Medulla oblongata (tissue), 1 donor: Measurements from ENCODE around the gene SRMS.
"Not testable (repeated sequence)": the region's sequence is repeated elsewhere in the genome, so short reads cannot be mapped to it uniquely, and the experiment has no call there.

Experiments
- DNase-seq: peaks from one replicate; pipeline ENCODE4 v3.0.0-alpha.2; 2015; ENCODE audit errors: extremely low spot score

SRMS gene

DNA sequence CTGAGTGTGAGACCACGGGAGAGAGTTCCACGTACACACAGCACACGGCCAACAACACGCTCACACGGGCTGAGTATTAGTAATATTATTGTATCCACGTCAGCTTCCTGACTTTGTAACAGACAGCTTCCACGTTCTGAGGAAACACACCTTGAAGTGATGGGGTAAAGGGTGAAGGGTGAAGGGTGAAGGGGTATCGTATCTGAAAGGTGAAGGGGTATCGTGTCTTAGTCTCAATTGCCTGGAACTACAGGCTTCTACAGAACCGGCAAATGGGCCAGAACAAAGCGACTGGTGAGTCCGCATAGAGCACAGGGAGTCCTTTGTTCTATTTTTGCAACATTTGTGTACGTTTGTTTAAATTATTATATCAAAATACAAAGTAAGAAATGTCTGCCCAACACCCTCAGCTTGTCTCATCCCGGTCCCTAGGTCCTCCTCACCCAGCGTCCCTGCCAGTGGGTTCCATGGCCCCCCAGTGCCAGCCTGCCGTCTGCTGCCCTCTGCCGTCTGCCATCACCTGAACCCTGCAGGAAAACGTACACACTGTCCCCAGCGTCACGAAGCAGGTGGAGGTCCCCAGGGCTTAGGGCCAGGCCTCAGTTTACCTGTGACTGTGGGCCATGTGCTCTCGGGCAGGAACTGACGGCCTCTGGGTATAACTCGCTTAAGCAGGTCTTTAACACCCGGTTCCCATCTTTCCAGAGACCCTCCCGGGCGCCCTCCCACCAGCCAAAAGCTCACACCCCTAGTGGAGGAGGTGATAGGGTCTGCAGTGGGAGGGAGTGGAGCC, 30.9 kb upstream of the SRMS start:
- no peak for DNase-seq

DNA sequence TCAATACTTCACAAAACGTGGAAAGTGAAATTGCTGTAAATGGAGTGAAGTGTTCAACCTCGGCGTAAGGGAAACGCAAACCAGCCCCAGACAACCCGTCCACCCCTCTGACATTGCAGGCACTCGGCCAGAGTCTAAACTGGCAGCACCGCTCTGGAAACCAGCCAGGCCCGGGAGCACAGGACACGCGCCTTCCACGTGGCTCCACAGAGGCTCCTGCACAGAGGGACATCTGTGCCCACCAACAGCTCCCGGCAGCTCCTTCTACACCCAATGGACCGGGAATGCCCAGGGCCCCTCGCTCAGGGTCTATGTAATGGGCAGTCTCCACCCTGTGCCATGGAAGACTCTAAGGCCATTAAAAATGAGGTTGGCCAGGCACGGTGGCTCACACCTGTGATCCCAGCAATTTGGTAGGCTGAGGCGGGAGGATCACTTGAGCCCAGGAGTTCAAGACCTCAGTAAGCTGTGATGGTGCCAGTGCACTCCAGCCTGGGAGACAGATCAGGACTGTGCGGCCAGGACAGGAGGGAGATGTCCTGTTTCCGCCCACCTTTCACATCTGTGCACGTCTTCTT, 29.9 kb upstream of the SRMS start:
- DNase-seq: peak; percentile 20

DNA sequence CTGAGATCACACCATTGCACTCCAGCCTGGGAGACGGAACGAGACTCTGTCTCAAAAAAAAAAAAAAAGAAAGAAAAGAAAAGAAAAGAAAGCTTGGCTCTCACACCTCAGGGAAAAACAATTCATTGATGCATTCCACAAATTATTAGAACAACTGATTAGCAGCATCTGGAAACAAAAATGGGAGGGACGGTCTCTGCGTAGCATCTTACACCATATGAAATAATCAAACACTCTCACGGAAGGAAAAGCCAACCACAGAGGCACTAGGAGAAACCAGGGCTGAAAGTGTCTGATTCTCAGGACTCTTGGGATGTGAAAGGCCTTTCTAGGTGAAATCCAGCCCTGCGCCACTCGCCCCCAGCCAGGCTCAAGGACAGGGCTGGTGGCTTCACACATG, 28.8 kb upstream of the SRMS start:
- no peak for DNase-seq

DNA sequence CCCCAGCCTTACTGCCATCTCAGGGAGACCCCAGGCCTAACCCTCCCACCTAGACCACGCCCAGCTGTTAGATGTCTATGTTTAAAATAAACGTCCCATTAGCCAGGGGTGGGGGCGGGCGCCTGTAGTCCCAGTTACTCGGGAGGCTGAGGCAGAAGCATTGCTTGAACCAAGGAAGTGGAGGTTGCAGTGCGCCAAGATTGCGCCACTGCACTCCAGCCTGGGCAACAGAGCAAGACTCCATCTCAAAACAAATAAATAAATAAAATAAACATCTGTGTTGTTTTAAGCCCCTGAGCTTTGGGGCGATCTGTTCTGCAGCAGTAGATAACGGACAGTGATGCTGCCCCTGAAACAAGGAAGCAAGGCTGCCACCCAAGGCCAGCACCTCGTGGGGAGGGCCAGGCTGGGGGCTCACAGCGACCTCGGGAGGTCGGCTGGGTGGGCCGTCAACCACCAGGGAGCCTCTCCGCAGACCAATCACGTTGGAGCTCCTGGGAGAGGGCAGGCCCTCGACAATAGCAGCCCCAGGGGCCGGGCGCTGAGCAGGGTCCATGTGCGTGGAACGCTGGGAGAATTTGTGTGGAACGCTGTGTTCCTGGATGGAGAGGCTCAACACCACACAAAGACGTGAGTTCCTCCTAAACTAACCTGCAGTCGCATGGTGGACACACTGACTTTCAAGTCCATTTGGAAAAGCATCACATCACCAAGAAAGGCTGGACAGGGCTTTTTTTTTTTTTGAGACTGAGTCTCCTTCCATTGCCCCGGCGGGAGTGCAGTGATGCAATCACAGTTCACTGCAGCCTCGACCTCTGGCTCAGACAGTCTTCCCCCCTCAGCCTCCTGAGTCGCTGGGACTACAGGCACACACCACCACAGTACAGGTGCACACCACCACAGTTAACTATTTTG, 27.5 kb upstream of the SRMS start:
- DNase-seq: no peak

DNA sequence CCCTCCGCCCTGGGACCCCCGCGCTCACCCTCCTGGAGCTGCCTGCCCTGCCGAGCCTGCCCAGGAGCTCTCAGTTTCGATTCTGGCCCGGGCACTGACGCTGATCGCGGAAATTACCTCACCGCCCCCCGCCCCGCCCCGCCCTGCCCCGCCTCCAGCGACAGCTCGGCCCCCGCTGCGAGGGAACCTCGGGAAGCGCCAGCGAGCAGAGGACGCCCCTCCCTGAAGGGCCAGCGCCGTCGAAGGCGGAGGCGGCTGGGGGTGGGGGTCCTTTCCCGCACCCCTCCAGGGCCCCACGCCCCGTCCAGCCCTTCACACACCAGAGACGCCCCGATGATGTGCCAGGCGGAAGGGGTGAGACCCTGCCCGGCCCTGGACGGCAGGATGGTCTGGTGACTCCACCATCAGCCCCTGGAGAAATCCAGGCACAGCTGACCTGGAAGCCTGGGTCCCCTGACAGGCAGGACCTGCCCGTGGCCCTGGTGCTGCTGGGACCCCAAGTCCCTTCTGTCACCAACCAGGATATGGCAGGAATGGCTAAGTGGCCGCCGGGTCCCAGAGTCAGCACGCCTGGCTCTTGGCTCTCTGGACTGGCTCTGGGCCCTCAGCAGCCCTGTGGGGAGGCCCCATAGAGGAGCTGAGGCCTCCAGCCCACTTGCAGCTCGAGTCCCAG, 26.7 kb upstream of the SRMS start, which contains the start of gene HELZ2:
HELZ2 (minus strand) TSS at position 84 of the 673 bp plus-strand sequence. CDS start 1,854 bp downstream, outside the sequence.
- DNase-seq: peak; percentile 48

DNA sequence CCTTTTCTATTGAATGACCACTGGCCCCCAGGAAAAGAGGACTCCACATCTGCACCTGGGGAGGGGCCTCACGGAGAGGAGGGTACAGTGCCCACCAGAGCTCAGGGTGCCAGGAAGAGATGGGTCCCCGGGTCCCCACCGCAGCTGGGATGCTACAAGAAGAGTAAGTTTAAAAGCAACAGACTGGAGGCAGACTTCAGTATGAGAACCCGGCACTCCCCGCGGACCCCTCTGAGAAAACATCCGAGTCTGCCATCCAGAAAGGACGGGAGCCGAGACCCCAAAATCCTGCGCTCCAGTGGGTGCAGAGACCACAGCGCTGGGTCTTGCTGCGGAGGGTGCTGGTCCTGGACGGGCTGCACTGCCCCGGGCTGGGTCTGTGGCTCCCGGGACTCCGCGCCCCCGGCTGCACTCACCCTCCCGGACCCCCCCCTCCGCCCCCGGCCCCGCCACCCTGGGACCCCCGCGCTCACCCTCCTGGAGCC, 26.1 kb upstream of the SRMS start:
- DNase-seq: no peak

DNA sequence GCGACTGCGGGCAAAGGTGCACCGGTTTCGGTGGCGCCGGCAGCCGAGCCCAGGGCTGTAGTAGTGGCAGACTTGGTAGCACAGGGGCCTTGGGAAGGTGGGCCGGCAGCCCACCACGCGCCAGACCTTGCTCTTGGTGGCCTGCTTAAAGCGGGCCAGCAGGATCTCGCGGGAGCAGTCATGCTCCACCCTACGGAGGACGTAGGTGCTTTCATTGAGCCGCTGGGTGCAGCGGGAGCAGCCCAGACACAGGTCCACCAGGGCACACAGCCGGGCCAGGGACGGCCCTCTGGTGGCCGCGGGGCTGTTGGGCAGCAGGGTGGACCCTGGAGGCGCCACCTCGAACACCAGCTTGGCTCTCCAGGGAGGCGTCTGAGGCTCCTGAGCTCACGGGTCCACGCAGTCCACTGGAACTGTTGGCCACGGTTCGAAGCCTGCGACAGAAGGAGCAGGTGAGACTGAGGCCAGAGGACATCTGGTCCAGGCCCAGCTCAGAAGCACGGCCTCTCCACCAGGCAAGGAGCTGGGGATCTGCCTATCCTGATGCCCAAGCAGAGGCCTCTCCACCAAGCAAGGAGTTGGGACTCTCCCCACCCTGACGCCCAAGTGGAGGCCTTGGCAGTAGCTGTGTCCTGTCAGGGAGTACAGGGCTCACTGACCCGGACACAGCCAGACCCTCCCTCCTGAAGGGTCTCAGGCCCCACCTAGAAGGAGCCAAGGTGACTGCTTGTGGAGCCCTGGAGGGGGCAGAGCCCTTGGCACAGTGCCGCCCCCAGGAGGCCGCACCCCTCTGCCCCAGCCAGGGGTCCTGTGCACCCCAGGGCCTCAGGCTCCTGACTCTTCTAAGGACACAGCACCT, 25.5 kb upstream of the SRMS start:
- DNase-seq: no peak

DNA sequence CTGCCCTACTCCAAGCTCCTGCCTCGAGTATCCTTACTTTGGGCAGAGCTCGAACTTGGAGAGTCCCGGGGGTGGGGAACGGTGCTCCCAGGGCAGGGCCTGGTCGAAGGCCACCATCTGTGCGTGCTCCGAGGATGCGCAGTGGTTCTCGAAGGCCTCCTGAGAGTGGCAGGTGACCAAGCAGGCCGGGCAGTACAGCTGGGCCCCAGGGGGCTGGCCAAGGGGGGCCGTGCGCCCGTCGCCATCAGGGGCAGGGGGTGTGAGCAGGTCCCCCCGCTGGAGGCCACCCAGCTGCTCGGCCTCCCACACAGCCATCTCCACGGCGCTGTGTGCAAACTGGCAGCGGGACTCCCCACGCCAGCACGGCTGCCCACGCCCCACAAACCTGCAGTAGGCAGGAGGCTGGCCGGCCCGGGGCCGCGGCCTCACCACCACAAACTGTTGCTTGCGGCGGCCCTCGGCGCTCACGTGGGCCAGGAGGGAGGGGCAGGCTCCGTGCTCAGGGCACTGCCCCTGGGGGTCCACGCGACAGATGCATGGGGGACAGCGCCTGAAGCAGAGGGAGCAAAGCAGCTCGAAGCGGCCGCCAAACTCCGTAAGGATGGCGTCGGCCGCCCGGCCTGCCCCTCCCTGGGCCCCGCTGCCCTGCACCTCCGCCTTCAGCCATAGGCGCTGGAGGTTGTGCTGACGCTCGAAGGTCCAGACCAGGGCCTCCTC, 24.7 kb upstream of the SRMS start:
- no peak for DNase-seq

DNA sequence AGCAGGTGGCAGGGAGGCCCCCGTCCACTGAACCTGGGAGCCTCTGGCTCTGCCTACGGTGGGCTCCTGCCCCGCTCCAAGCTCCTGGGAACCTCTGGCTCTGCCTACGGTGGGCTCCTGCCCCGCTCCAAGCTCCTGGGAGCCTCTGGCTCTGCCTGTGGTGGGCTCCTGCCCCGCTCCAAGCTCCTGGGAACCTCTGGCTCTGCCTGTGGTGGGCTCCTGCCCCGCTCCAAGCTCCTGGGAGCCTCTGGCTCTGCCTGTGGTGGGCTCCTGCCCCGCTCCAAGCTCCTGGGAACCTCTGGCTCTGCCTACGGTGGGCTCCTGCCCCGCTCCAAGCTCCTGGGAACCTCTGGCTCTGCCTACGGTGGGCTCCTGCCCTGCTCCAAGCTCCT, 23.5 kb upstream of the SRMS start:
- not testable (repeated sequence) for DNase-seq

DNA sequence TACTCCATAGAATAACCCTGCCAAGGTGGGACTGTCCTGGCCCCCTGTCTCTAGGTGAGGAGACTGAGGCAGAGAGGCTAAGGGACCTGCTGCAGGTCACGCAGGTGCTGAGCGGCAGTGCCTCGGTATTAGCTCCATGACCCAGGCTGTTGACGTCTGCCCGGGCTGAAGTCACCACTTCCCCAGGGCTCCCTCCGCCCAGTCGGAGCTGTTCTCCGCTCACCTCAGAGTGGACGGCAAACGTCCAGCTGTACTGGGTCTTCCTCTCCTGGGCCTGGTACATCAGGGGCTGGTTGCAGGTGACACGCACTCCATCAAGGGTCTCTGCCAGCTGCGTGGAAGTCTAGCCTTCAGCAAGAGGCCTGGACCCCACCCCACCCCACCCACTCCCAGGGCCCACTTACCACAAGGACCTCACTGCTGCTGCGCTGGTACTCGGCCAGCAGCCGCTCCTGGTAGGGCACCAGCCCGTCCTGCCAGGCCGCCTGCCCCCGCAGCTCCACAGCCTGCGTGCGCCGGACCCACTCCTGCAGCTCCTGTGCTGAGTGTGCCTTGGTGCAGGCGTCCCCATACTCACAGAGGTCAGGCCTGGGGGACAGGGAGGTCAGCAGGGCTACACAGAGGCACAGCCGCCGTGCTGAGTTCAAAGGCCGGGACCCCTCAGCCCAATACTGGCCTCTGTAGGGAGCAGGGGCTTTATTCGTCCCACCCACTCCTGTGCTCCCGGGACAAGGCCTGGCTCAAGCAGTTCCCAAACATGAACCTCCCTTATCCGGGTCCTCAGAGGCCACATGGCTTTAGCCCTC, 22.9 kb upstream of the SRMS start:
- no peak for DNase-seq

DNA sequence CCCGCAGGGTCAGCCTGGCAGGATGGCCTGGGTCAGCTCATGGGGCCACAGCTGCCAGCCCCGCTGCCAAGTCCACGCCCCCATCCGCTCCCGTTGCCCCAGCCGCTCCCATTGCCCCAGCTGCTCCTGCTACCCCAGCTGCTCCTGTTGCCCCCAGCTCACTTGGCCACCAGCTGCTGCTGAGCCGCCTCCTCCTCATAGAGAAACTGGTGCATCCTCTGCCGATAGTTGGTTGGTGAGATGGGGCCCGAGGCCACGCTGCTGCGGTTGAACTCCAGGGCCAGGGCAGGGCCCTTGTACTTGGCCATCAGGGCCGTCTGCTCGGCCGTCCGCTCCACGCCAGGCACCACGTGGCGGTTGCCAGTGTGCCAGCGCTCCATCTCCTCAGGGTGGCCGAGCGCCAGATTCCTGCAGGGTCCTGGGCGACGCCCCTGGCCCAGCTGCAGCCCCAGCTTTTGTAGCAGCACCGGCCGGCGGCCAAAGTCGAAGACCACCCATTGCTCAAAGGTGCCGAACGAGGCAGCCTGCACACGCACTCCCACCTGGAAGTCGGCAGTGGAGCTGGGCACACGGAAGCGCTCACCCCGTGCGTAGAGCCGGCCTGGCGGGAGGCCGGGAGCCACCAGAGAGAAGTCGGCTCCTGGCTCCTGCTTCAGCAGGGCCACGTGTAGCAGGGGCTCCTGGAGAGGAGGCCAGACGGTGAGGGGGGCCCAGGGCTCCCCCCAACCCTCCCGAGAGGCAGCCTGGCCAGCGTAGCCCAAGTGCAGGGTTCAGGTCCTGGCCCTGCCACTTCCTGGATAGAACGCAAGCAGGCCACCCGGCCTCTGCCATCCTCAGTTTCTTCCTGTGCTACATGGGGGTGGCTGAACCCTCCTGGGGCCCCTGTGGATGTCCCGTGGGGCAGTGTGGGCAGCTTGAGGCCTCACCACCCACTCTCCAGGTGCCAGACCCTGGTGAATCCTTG, 21.7 kb upstream of the SRMS start:
- no peak for DNase-seq

DNA sequence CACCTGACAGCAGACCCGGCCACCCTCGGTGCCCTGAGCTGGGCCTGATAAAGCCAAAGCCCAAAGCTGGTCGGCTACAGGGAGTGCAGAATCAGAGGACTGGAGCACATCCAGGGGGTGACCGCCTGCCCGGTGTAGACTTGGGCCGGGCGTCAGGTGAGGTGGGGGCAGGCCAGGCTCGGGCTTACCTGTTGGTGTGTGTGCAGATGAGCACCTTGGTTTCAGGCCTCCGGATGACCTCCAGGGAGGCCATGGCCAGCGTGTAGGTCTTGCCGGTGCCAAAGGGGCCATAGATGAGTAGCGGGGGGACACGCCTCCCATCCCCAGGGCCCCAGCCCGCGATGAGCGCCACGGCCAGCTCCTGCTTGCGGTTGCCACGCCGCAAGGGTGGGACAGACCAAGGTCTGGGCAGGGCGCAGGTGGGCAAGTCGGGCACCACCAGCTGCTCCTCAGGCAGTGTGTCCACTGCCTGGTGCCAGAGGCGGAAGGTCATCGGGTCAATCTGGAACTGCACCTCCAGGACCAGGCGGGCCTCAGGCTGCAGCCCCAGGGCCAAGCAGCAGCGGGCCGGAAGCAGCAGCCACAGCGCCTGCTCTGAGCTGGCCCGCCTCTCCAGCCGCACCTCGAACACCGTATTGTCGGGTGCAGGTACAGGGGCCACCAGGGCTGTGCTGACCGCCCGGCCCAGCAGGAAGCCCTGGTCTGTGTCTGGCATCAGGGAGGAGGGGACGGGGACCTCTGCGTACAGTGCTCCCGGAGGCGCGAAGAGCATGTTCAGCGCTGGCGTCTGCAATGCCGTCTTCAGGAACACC, 20.8 kb upstream of the SRMS start:
- no peak for DNase-seq

DNA sequence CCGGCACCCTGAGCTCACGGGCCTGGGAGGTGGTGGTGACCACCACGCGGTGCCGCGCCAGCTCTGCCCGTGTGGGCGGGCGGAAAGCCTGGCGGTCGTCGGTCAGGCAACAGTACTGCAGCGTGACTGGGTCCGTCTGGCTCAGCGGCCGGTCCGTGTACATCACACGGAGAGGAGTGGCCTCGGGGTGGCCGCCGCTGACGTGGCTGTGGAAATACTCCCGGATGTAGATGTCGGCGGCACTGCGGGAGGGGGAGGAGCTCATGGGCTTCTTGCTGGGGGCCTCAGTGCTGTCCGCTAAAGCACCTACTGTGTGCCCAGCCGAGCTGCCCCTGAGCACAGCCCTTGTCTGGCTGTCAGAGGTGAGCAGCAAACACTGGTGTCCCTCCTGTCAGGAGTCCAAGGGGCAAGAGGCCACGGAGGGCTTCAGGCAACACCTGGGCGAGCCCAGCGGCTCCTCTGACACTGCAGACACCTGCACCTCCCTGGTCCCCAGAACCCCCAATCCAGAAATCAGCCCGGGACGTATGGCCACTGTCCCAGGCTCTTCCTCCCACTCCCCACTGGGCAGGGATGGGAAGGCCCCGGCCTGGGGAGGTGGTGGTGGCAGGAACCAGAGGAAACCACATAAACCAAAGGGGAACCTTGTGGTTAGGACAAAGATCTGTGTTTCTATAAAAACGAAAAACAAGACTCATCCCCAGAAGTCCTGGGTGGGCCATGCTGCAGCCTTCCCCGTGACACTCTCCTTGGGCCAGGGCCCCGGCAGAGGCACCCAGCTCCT, 20.0 kb upstream of the SRMS start:
- peak; percentile 71 for DNase-seq

DNA sequence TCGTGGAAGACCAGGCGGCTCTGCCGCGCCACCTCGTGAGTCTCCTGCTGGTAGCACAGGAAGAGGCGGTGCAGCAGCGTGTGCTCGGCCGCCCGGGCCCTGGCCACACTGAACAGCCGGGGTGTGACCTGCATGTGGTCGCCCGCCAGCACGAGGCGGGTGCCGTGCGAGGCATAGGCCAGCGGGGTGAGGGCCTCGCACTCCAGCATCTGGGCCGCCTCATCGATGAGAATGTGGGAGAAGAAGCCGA, 19.5 kb upstream of the SRMS start:
- no peak for DNase-seq

DNA sequence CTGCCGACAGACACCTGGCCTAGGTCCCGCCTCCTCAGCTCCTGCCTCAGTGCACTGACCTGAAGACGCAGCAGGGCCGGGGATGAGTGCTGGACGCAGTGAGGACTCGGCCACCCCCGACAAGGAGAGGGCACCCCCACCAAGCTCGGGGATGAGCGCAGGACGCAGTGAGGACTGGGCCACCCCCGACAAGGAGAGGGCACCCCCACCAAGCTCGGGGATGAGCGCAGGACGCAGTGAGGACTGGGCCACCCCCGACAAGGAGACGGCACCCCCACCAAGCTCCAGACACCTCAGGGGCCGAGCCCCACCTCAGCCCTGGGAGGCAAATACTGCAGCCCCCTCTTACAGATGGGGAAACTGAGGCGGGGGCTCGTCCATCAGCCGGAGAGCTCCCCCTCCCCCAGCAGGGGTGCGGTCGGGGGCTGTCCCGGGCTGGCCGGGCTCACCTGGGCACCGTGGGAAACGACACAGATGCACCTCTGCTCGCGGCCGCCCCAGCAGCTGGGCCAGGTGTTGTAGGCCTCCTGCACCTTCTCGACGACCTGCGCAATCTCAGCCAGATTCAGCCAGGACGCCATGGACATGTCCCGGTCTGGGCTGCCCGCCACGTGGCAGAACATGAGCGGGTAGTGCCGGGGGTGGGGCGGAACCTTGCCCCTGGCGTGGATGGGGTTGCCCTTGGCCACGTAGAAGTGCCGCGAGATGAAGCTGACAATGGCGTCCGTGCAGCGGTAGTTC, 19.0 kb upstream of the SRMS start:
- no peak for DNase-seq
